ENCODE data around the gene DMPK.

Gene DMPK

DNA sequence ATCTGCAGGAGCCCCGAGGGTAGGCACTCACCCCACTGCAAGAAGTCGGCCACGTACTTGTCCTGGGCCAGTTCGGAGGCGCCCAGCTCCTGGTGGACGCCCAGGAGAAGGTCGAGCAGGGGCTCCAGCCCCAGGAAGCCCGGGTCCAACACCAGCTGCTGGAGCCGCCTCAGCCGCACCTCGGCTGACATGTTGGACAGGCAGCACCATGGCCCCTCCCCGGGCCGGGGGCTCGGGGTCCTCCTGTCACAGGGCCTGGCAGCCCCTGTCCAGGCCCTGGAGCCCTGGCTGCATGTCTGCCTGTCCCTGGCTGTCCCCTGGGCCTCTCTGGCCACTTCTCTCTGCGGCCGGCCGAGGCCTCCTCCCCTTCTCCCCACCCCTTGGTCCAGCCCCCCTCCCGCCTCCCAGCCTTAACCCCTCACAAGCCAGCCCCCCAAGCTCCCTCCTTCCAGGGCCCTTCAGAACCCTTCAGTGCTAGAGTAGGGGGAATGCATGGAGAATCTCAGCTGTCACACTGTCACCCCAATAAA lies at the start of gene DMPK:
Gene DMPK (minus strand): TSS at position 329 of the 530 bp plus-strand sequence. CDS start 138 bp downstream, at position 191.
- peak in 22 of 51 donors; percentile 12 to 42 (median 33) for DNase-seq

GRCh38 chr19:45828945-45829344 lies 46.7 kb upstream of the DMPK start:
- DNase-seq = no peak

GRCh38 chr19:45828523-45828922 lies 46.2 kb upstream of the DMPK start:
- DNase-seq = no peak

DNA sequence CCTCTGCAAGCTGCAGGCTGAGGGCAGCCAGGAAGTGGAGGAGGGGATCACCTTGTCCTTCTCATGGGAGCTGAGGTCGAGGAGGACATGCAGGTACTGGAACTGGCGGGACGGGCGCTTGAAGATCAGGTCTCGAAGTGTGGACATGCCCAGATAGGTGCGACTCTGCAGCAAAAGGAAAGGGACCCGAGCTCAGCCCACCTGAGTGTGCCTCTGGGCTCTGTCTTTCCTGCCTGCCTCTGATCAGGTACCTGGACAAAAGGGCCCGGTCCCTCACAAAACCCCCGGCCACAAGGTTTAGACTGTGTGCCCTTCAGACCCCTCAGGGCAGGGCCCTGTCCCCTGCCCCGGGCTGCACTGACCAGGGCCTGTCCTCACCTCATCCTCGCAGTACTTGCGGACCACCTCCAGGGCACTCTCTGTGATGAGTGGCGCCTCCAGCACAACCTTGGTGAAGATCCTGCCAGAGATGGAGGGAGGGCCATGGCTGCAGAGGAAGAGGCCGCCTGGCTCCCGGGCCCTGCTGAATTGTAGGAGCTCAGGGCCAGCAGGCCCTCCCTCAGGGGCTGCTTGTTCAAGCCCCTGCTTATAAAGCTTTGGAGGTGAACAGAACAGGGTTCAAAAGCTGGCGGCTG lies 45.3 kb upstream of the DMPK start:
- DNase-seq = no peak

GRCh38 chr19:45826934-45827333 lies 44.6 kb upstream of the DMPK start:
- DNase-seq = no peak

DNA sequence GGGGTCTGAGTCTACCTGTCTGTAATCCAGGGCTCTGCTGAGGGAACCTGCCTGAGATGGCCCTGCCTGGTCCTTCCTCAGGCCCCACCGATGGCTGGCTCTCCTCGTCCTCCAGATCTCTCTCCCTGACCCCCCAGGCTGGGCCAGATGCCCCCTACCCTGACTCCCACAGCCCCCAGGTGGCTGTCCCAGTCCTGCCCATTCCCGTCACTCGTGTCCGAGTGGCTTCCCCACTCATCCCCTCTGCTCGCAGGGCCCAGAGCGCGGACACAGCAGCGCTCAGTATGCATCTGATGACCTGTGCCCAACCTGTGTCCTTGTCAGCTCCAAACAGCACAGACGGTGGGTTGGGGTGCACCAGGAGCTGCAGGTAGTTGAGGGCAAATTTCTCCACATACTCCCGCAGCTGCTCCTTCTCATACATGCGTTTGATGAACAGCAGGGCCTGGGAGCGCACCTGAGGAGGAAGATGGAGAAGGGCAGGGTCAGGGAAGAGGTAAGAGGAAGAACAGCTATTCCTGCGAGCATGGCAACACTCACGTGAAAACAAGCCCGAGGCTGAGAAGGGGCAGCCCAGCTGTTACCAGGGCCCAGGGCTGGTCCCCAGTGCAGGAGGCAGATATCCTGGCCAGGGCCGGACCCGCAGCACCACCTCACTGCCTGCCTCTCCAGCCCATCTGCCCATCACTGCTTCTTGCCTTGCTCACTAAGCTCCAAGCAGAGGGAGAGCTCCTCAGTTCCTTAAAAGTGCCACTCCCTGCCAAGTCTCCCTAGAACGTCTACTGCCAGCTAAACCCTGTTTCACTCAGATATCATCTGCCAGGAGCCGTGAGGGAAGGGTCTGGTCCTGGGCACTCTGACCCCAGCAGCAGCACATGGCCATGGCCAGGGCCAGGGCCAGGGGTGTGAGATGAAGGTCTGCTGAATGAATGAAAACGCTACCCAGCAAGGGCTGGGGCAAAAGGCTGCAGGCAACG lies 43.9 kb upstream of the DMPK start:
- no peak for DNase-seq

DNA sequence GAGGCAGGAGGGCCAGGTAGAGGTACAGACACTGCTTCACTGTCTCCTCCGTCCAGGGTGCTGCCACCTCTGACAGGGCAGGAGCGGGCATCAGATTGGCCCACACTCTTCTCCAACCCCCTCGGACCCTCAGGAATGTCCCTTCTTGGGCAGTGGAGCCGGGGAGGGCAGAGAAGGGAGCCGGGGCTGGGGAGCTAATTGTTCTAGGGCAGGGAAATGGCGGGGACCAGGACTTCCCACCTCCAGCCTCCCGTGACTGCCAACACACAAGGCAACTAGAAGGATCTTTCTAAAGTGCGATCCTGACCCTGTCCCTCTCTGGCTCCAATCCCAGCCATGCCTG lies 42.9 kb upstream of the DMPK start:
- no peak for DNase-seq

GRCh38 chr19:45824531-45825262 lies 42.4 kb upstream of the DMPK start:
- DNase-seq = no peak

DNA sequence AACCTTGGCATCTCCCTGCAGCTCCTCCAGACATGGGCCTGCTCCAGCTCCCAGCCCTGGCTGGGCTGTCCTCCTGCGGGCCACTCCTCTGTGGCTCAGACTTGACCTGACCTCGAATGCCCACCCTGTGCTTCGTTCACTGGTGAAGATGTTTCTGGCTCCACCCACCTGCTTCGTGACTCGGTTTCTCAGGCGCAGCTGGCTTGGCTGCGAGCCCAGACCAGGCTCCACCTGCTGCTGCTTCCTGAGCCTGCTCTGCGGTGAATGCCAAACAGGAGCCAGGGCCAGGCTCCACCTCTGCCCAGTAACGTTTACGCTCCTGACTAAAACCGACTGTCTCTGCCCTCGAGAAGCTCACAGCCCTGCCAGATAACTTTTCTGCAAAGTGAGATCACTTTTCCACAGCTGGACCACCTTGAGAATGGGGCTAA lies 41.8 kb upstream of the DMPK start:
- peak in 23 of 51 donors; percentile 7 to 66 (median 34) for DNase-seq

- no peak for DNase-seq
Observed at GRCh38 chr19:45823182-45823581, 40.9 kb upstream of the DMPK start.

DNA sequence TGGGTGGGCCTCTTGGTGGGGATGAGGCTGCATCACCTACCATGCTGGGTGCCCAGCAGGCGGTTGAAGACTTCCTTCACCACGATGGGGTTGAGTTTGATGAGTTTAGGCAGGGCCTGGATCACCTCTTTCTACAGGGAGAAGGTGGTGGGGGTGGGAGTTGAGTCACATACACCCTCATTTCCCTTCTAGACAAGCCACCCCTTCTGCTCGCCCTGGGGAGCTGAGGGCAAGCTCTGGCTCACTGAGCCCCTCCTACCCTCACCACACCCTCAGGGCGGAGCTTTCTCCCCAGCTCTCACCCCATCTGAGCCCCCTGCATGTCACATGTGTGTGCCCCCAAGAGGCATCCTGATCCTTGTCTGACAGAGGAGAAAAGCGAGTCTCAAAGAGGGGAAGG lies 40.4 kb upstream of the DMPK start:
- no peak for DNase-seq

- no peak for DNase-seq
Observed at GRCh38 chr19:45821570-45821969, 39.3 kb upstream of the DMPK start.

DNA sequence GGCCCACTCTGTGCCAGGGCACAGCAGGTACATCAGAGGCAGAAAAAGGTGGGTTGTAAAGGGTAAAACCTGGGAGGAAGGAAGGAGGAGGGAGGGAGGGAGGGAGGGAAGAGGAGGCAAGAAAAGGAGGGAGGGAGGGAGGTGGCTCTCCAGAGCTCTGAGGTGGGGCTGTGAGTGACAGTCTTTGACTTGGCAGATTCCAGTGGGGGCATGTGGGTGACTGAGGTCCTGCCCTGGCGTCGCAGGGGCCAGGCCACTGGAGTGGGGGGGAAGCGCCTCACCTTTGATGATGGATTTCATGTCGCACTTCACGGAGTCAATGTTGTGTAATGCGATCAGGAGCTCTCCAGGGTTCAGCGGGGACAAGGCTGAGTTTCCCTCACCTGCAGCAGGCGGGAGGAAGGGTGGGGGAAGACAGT lies 38.8 kb upstream of the DMPK start:
- DNase-seq = no peak

GRCh38 chr19:45820413-45821102 lies 38.3 kb upstream of the DMPK start:
- no peak for DNase-seq

GRCh38 chr19:45819769-45820168 lies 37.5 kb upstream of the DMPK start:
- no peak for DNase-seq

GRCh38 chr19:45817725-45818301 lies 35.5 kb upstream of the DMPK start:
- DNase-seq = no peak

- peak; percentile 10 to 88 (median 72) for DNase-seq
Observed at GRCh38 chr19:45817010-45817724, 34.9 kb upstream of the DMPK start.

DNA sequence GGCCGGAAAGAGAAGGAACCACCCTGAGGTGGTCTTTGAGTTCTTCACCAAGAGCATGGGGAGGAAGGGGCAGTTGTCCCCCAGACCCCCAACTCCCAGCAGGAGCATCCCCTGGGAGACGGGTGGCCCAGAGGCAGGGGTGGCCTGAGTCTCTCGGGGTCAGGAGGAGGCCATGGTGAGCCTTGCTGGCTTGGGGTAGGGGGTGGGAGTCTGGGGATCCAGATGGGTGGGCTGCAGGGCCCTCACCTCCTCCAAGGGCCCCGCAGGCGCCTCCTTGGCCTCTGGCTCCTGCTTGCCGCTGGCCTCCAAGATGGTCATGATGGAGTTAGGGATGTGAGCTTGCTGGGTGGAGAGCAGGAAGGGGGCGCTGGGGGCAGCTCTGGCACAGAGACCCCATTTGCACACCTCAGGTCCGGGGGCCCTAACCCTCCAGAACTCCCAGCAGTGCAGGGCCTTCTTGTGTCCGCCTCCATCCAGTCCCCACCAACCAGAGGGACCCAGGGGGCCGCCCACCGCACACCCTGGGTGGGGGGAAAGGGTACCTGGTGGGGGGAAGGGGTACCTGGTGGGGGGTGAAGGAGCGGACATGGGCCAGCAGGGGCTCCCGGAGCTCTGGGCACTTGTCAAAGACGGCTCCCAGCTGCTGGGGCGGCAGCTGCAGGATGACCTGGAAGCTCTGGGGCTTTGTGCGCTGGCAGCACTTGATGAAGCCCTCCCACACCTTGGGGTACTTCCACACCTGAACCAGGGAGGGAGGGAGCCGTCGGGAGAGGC lies 34.1 kb upstream of the DMPK start:
- no peak for DNase-seq
